ENCODE data around the gene FGD3. TPM values are rescaled to one million over a fixed set of nuclear protein-coding genes. Genes with fewer than 3 reads are reported as not detected.

Gene FGD3
- polyA plus RNA-seq, 1 donor (not counting 4 experiments of a cell fraction or from before 2014, with no cell fraction given) = 0.21 TPM

GRCh38 chr9:92983984-92984589 lies 36.8 kb downstream of the FGD3 start:
- dilution Hi-C loops (cut with MboI; ENCODE audit: extremely low pct_ligation_motif_present, low sequenced_read_pairs) = no loop called here
- no peaks in the 10 kb centered on the region for H3K9me1 ChIP-seq (ENCODE audit: control insufficient read depth, extremely low read depth, insufficient read depth, low read length)
- H3K36me3 ChIP-seq (ENCODE audit: control insufficient read depth in 2 of 2, extremely low read depth in 1 of 2, insufficient read depth in 2 of 2, low read length in 2 of 2) = no peaks in the 10 kb centered on the region
- no peaks in the 10 kb centered on the region for H4K20me1 ChIP-seq (ENCODE audit: control insufficient read depth, extremely low read depth, insufficient read depth, low read length)
- no peaks in the 10 kb centered on the region for H3K79me2 ChIP-seq (ENCODE audit: control insufficient read depth, insufficient read depth, low read length)
- no peak overlapping the region for H2AFZ ChIP-seq (ENCODE audit: control insufficient read depth, low read length)
- DNase-seq (ENCODE audit: low read depth, low spot score) (no peak), FAIRE-seq (no peak)
- H3K9me3 ChIP-seq (ENCODE audit: control insufficient read depth, low read depth, low read length) = peaks cover 3% of the 10 kb centered on the region
- no peak overlapping the region for H3K9ac ChIP-seq (ENCODE audit: control insufficient read depth, extremely low read depth, insufficient read depth, low read length)
- no peak overlapping the region for H3K4me3 ChIP-seq (ENCODE audit: control insufficient read depth in 2 of 3, extremely low read depth in 1 of 3, insufficient read depth in 2 of 3, low read depth in 1 of 3, low read length in 3 of 3)
- H3K27ac ChIP-seq (ENCODE audit: control insufficient read depth, insufficient read depth, low read length) = no peak overlapping the region
- H3K27me3 ChIP-seq (ENCODE audit: control insufficient read depth, extremely low read depth, insufficient read depth, low read length) = no peaks in the 10 kb centered on the region
- H3K4me1 ChIP-seq (ENCODE audit: control insufficient read depth, extremely low read depth, insufficient read depth, low read length) = peaks cover 10% of the 10 kb centered on the region
- TF ChIP-seq EZH2 (IDR thresholded peaks at IDR 0.05; ENCODE audit: low read length) = no peak
- no peak for TF ChIP-seq CTCF (optimal IDR thresholded peaks at IDR 0.05 in 1 of 3, IDR thresholded peaks at IDR 0.05 in 1 of 3, conservative IDR thresholded peaks at IDR 0.05 in 1 of 3; ENCODE audit: extremely low read depth in 1 of 3, insufficient read depth in 2 of 3, low read length in 3 of 3)
- no peak overlapping the region for H3K4me2 ChIP-seq (ENCODE audit: control insufficient read depth, extremely low read depth, insufficient read depth, low read depth, low read length)

- H3K27ac ChIP-seq (ENCODE audit: control insufficient read depth, insufficient read depth, low read length) = no peak overlapping the region
- H3K4me1 ChIP-seq (ENCODE audit: control insufficient read depth, extremely low read depth, insufficient read depth, low read length) = peaks cover 10% of the 10 kb centered on the region
- H3K4me3 ChIP-seq (ENCODE audit: control insufficient read depth in 2 of 3, extremely low read depth in 1 of 3, insufficient read depth in 2 of 3, low read depth in 1 of 3, low read length in 3 of 3) = no peak overlapping the region
- H2AFZ ChIP-seq (ENCODE audit: control insufficient read depth, low read length) = no peak overlapping the region
- no peak overlapping the region for H3K4me2 ChIP-seq (ENCODE audit: control insufficient read depth, extremely low read depth, insufficient read depth, low read depth, low read length)
- H3K36me3 ChIP-seq (ENCODE audit: control insufficient read depth in 2 of 2, extremely low read depth in 1 of 2, insufficient read depth in 2 of 2, low read length in 2 of 2) = no peaks in the 10 kb centered on the region
- DNase-seq (ENCODE audit: low read depth, low spot score) (no peak), FAIRE-seq (no peak)
- no peaks in the 10 kb centered on the region for H4K20me1 ChIP-seq (ENCODE audit: control insufficient read depth, extremely low read depth, insufficient read depth, low read length)
- no peak overlapping the region for H3K9ac ChIP-seq (ENCODE audit: control insufficient read depth, extremely low read depth, insufficient read depth, low read length)
- H3K9me1 ChIP-seq (ENCODE audit: control insufficient read depth, extremely low read depth, insufficient read depth, low read length) = no peaks in the 10 kb centered on the region
- dilution Hi-C loops (cut with MboI; ENCODE audit: extremely low pct_ligation_motif_present, low sequenced_read_pairs) = no loop called here
- H3K79me2 ChIP-seq (ENCODE audit: control insufficient read depth, insufficient read depth, low read length) = no peaks in the 10 kb centered on the region
- H3K9me3 ChIP-seq (ENCODE audit: control insufficient read depth, low read depth, low read length) = peaks cover 3% of the 10 kb centered on the region
- TF ChIP-seq CTCF (optimal IDR thresholded peaks at IDR 0.05 in 1 of 3, IDR thresholded peaks at IDR 0.05 in 1 of 3, conservative IDR thresholded peaks at IDR 0.05 in 1 of 3; ENCODE audit: extremely low read depth in 1 of 3, insufficient read depth in 2 of 3, low read length in 3 of 3) (no peak), EZH2 (IDR thresholded peaks at IDR 0.05; ENCODE audit: low read length) (no peak)
- no peaks in the 10 kb centered on the region for H3K27me3 ChIP-seq (ENCODE audit: control insufficient read depth, extremely low read depth, insufficient read depth, low read length)
Measured at GRCh38 chr9:92984976-92985375, 37.7 kb downstream of the FGD3 start.

Measured in keratinocyte (primary cell).